Stimulated activated naive CD4-positive, alpha-beta T cell treated with Interleukin-2 at 50 U/mL for 16 hours (primary cell): ENCODE results near the gene WDR33.

Source experiments
- DNase-seq: peaks from one replicate; lab custom pipeline; 2025; lab: John Stamatoyannopoulos, UW

The WDR33 gene

DNA sequence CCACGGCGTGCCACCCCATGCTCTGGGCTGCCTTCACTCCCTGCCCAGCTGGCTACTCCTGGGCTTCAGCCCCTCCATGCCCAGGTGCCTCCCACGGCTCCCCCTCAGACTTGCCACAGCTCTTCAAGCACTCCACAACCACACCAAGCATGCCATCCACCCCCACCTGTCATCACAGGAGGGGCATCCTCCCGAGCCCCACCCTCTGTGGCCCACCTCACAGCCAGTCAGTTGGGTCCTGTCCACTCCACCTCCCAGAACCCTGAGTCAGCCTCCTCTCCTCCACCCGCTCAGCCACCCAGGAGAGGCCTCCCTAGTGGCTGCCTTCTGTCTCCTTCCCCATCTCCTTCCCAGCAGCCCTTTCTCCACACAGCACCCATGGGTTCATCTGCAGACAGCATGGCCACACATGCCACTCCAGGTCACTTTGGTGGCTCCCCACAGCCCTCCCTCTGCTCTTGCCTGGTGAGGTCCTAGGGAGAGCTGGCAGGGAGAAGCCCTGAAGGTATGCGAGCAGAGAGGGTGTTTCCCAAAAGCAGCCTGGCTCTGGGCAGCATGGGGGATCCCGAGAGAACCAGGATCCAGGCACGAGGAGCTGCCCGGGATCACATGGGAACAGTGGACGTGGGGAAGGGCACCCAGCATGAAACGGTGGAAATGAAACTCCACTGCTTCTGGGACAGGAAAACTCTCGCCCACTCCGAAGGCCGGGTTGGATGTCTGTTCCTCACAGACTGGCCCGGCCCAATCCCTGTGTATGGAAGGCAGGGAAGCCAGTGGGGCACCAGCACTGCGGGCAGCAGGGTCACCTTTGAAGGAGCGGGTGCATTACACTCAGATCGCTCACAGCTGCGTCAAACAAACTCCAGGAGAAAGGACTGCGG is 138.4 kb downstream of the WDR33 start:
- DNase-seq = no peak

DNA sequence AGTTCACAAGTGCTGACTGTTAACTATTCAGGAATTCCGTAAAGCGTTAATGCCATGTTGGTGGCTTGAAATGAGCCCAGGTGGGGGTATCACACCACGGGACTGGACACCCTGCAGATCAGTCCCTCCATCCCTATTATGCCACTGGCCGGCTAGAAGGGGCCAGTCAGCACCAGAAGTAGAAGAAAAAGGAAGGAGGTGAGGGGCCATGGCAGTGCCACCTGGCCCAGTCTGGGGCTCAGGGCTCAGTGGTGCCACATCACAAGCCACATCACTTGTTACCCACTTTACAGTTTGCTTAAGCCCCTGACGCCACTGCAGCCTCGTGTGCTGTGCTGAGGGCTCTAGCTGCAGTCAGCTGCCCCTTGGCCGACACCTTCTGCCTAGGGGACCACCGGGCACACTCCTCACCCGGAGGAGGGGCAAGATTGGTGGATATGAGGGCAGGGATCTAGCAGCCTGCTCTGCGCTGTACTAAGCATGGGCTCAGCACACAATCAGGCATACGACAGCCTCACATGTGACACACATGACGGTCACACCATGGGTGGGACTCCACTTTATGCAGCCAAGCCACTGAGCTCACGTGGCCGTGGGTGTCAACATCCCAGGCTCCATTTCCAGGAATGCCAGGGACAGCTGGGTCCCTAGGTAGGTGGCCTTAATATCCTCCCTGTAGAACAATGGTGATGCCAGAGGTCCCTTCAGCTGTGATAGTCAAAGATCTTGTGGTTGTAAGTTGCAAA is 139.2 kb downstream of the WDR33 start:
- DNase-seq = no peak

DNA sequence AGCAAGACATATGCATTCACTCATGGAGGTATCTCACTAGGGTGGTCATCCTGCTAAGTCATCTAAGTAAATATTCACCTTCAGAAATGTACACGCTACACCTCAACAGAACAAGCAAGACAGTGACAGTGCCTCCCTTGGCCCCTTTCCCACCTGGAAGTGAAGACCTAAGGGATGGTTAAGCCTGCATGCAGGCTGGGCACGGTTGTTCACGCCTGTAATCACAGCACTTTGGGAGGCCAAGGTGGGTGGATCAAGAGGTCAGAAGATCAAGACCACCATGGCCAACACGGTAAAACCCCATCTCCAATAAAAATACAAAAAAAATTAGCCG is 140.0 kb downstream of the WDR33 start:
- DNase-seq = no peak

DNA sequence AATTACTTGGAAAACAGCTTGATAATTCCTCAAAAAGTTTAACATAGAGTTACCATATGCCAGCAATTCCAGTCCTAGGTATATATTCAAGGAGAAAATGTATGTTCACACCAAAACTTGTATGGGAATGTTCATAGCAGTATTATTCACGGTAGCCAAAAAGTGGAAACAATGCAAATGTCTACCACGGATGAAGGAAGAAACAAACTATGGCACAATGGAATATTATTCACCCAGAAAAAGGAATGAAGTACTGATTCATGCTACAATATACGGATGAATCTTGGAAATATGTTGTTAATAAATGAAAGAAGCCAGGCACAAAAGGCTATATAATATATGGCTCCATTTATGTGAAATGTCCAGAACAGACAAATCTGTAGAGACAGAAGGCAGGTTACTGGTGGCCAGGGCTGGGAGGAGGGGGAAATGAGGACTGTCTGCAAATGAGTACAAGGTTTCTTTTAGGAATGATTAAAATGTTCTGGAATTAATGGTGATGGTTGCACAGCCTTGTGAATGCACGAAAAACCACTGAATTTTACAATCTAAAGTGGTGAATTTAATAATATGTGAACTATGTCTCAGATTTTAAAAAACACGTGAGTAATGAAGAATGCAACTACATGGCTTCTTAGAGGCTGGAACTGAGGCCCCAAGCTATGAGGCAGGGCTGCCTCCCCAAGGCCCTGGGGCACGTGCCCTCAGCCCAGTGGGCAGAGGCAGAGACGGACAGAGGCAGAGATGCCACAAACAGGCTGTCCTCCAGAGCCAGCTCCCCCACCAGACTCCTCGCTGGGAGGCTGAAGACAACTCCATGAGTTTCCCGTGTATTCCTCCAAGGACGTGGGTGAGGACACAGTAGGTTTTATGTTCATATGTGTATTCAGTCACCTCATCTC is 140.7 kb downstream of the WDR33 start:
- no peak for DNase-seq

DNA sequence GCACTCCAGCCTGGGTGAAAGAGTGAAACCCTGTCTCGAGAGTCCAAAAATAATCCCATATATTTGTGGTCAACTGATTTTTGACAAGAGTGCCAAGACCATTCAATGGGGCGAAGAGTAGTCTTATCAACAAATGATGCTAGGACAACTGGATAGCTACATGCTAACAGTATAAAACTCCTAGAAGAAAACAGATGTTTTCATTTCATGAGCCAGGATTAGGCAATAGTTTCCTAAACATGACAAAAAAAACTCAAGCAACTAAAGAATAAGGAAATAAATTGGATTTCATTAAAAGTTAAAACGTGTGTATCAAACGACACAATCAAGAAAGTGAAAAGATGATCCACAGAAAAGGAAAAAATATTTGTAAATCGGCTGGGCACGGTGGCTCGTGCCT is 141.9 kb downstream of the WDR33 start:
- no peak for DNase-seq

DNA sequence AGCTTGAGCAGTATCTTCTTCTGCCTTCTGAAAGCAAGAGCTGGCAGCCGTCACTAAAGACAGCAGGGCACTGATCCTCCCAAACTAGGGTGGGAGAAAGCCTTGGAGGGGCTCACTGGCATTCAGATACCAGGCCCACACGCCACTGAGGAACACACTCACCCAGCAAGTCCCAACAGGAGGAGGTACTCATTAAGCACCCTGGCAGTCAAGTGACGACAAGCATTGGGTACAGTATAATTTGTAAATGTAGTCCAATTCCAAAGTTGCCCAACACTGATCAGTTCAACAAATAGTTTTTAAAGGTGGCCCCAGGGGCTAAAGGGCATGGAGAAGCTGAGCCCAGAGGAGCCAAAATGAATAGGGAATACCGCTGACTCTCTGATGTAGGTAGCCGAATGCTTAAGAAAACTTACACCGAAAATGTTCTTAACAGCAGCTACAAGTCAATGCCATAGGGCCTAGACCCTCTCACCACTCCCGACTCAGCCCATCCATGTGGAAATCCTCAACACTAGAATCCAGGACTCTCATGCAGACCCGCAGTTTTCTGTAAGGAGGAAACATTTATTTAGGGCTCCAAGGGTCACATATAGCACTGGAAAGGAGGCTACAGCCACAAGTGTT is 145.6 kb downstream of the WDR33 start:
- no peak for DNase-seq

DNA sequence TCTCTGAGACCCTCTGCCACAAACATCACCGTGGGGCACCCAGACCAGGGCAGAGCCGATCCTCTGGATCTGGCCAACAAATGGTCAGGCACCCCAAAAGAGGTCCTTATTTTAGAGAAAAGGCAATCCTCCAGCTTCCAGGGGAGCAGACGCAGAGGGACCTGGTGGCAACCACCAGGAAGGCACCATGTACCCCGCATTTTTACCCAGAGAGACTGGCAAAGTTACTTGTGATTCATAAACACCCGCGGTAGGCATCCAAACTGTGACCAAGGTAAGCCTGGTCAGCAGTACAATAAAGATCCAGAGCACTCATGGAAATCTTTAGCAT is 146.1 kb downstream of the WDR33 start:
- no peak for DNase-seq

DNA sequence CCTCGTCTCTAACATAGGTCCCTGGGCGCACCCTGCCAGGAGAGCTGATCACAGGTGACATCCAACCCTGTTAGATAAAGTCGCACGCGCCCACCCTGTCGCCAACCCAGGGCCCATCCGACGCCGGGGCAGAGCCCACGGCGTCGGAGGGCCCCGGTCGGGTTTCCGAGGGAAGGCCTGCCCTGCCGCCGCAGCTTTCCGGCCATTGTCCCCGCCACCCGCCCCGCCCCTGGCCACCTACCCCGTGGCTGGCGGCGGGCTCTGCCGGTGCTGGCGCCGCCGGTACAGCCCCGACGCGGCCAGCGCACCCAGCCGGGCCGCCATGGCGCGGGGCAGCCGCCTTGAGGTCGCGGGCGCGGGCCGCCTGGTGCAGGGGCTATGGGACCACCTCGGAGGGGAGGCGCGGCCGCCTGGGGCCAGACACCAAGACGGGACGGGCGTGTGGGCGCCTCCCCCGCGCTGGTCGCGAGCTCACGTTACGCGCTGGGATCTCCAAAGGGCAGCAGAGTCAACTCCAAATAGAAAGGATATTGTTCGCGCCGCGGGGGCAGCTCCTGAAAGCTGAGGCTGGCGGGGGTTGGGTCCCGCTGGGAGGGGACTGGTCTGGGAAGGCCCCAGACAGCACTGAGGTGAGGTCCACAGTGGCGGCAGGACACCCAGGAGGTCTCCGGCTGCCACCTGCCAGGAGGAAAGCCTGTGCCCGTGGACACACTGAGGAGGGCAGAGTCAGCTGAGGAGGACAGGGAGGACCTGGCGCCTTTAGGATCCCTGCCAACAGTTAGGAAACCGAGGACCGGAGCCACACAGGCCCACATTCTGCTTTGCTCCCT is 146.7 kb downstream of the WDR33 start:
- no peak for DNase-seq

DNA sequence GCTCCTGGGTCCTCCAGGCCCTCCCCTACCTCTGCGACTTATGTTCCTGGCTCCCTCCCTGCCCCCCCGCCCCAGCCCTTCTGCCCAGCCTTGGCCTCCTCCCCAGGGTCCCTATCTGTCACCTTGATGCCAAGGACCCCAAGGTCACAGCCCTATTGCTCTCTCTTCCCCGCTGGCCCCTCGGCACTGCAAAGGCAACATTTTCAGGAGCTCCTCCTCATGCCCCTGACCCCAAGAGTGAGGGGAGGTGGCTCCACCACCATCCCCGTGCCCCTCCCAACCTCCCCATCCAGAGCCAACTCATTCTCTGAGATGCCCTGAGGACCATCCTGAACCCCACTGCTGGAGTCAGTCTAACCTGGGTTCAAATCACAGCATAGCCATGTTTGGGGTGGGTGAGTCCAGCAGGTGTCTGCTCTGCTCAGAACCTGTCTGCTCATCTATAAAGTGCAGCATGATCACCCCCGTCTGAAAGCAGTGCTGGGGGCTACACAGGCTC is 147.4 kb downstream of the WDR33 start:
- no peak for DNase-seq

DNA sequence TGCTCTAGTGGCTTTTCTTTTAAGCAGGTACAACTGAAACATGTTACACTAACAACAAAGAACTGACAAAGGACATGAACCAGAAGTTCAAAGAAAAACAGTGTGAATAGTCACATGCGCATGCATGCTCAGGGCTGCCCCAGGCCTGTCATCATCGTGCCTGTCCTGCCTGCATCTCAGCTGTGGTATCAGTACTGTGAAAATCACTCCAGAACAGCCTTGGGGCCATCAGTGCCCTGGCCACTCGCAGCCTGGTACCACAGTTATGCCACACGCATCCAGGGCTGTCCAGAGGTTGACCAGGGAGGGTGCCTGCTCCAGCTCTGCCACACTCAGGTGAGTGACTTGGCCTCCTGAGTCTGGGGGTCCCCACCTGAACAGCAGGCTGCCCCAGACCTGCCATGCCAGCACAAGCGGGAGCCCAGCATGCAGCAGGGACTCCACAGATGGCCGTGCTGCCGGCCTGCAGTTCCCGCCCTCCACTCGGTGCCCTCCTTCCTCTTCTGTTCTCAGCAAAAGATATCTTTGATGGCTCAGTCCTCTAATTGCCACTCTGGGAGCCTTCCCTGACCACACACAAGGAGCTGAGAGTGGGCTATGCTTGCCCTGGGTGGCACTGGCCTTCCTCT is 147.9 kb downstream of the WDR33 start:
- DNase-seq = no peak

DNA sequence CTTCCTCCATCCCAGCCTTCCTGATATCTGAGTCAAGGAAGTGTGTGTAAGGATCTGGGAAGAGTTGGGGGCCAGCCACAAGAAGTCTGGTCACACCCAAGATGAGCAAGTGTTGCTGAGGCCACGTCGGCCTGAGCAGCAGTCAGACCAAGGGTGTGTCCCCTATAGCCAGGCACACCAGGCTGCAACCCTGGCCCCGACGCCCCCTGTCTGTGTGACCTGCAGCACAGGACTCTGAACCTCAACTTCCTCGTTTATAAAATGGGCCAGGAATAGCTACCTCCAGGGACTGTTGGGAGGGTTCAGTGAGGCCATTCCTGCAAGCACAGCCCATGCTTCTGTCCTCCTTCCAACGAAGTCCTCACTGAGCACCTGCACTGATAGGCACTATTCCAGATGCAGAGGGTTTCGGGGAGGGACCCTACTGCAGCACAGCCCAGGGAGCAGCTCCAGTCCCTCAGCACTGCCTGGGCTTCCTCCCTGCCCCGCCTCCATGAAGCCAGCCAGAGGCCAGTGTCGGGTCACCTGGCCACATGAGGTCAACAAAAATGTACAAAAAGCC is 148.9 kb downstream of the WDR33 start:
- no peak for DNase-seq

DNA sequence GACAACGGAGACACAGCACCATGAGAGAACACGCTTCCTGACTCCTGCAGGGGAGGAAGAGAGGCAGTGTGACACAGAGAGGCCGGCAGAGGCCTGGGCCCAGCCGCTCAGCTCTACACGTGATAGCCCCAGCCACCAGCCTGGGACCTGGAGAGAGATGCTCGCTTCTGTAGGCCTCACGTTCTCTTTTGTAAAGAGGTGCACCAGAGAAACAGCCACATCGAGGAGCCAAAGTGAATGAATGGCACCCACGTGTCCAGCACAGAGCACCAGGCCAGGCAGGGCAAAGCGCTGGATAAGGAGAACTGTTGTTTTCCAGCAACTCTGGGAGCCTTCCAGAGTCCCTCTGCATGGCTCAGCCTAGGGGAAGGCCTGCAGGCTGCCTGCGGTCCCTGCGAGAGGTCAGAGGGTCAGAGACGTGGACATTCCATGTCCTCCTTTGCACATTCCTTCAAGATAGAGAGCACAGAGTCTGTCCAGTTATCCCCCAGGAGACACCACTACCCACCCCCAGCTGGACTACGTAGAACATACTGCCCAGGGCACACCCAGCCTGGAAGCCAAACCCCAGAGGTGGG is 149.8 kb downstream of the WDR33 start:
- DNase-seq = no peak

DNA sequence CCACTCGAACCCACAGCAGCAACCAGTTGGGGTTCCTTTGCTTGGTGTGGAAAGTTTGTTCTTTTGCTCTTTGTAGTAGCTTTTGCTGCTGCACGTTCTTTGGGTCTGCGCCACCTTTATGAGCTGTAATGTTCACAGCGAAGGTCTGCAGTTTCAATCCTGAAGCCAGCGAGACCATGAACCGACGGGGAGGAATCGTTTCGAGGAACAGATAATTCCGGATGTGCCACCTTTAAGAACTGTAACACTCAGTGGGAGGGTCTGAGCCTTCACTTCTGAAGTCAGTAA is 150.7 kb downstream of the WDR33 start:
- DNase-seq = no peak

DNA sequence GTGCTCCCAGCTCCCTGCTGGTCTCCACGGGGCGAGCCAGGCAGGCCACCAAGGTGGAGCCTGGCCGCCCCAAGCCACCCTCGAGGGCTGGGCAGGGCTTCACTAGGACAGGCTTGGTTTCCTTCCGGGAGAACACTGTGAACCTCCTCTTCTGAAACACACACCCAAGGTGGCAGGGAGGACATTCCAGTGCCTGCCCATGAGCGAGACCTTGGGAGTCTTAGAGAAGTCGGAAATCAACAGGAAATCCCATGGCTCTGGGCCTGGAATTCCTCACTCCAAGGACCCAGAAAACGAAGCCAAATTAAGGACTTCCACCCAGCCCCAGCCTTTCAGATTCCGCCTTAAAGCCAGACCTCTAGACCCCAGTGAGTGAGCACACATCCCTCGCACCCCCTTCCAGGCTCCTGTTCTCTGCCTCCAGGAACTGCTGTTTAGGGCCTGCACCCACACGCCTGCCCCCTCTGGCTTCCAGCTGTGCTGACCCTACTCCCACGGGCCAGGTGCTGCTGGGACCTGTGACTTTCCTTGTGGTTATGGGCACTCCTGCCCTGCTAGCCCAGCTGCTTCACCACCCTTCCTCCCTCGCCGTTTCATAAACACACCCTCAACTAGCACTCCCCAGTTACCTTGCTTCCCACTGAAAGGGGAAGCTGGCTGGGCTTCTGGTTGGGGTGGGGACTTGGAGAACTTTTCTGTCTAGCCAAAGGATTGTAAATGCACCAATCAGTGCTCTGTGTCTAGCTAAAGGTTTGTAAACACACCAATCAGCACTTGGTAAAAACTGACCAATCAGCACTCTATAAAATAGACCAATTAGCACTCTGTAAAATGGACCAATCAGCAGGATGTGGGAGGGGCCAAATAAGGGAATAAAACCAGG is 151.3 kb downstream of the WDR33 start:
- DNase-seq = no peak

DNA sequence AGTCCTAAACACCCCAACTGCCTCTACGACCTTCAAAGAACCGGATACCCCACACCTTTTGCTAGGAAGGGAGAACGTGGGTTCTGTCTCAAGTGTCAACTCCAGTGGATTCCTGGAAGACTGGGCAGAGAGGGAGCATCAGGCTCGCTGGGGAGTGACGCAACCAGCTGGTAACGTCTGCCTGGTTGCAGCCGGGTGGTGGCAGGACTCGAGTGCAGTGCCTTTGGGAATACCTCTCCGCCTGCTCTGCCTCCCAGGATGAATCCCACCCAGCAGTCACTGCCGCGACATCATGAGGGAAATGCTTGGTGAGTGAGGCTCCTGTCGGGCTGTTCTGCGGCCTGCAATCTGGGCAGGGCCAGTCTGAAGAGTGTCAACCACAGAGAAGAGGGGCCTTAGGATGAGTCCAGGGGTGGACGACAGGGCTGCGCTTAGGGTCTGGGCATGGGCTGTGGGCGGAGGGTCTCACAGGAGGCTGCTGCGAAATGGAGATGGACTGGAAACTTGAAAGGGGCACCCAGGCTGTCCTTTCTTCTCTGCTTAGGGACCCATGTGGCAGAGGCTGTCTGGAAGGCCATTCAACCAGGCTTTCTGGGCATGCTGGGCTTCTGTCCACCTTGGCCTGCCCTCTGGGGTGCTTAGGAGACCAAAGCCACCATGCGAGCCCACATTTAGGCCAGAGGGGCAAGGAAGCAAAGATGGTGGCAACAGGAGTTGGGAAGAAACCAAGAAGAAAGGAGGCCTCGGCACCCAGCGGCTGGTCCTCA is 152.1 kb downstream of the WDR33 start:
- no peak for DNase-seq

DNA sequence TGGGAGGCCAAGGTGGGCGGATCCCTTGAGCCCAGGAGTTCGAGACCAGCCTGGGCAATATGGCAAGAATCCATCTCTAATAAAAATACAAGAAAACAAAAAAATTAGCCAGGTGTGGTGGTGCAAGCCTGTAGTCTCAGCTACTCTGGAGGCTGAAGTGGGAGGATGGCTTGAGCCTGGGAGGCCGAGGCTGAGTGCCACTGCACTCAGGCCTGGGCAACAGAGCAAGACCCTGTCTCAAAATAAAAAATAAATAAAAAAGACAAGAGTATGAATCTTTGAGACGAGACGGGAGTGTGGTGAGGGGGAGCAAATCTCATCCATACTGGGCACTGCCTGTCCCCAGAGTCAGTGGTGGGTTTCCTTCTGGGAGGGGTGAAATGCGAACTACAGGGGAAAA is 152.8 kb downstream of the WDR33 start:
- no peak for DNase-seq

DNA sequence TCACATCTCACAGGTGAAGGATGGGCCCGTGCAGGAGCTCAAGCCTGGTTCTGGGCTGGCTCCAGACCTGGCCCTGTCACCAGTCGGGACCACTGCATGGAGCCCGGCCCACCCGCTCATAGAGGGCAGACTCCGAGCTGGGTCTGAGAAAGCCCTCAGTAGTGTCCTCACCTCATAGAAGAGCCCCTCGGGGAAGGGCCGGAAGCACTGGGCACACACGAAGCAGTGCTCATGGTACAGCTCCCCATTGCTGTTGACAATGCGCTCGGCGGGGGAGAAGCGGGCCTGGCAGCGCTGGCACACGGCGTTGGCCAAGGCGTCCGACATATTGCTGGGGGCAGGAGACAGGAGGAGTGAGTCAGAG is 153.8 kb downstream of the WDR33 start:
- DNase-seq = no peak

DNA sequence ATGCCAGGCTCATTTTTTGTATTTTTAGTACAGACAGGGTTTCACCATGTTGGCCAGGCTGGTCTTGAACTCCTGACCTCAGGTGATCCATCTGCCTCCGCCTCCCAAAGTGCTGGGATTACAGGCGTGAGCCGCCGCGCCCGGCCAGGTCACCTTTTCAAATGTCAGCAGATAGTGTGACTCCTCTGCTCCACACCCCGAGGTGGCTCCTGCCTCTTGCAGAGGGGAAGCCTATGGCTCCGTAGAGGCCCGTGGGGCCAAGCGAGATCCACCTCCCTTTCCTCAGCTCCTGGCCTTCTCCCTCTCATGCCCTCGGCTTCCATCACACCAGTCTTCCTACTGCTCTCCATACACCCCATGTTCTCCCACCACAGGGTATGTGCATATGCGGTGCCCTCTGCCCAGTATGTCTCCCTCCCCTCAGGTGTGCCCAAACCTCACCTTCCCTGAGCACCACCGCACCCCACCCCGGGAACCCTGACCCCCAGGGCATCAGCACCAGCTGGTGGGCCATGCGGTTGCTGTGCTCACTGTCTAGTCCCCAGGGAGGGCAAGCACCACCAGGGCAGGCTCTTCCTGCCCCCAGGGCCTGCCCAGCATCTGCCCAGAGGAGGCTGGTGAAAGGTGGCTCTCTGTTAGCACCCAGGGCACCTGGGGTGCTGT is 154.3 kb downstream of the WDR33 start:
- no peak for DNase-seq
